Stimulated activated naive B cell treated with anti-CD40 and anti-IgM and Interleukin-4, amounts not matched to agents 10 μg/mL and 1 μg/mL and 100 μg/mL, for 72 hours (primary cell): ENCODE data around the gene PID1.
"Not testable (repeated sequence)": the region's sequence is repeated elsewhere in the genome, so short reads cannot be mapped to it uniquely, and the experiment has no call there.

ENCODE experiments used
- ATAC-seq, 2 donors: fragments of 150-1000 bp; cut with Tn5 transposase; replicated peaks; 2 replicates each; pipeline ENCODE4 v1.10.0; 2021; ENCODE audit warnings: moderate library complexity in 1 of 2
- DNase-seq: peaks from one replicate; pipeline ENCODE4 v3.0.0; 2021
- H3K27ac Mint-ChIP-seq: one replicate; pipeline ENCODE4 v1.8.0; 2022; ENCODE audit warnings: mild to moderate bottlenecking, mixed read lengths
- H3K27me3 Mint-ChIP-seq, 2 donors: one replicate each; pipeline ENCODE4 v1.8.0; 2022; ENCODE audit warnings: mixed read lengths in 2 of 2
- H3K36me3 Mint-ChIP-seq, 2 donors: one replicate each; pipeline ENCODE4 v1.8.0; 2022; ENCODE audit warnings: mixed read lengths in 2 of 2, mild to moderate bottlenecking in 1 of 2
- H3K4me1 Mint-ChIP-seq, 2 donors: one replicate each; pipeline ENCODE4 v1.8.0; 2022; ENCODE audit warnings: mixed read lengths in 2 of 2, mild to moderate bottlenecking in 1 of 2
- H3K4me3 Mint-ChIP-seq, 2 donors: one replicate each; pipeline ENCODE4 v1.8.0; 2022; ENCODE audit warnings: mild to moderate bottlenecking in 2 of 2, mixed read lengths in 2 of 2, moderate library complexity in 1 of 2
- H3K9me3 Mint-ChIP-seq, 2 donors: one replicate each; pipeline ENCODE4 v1.8.0; 2022; ENCODE audit warnings: mixed read lengths in 2 of 2, mild to moderate bottlenecking in 1 of 2

PID1 gene

GRCh38 chr2:229220254-229220653, 50.8 kb downstream of the PID1 start:
- no peak overlapping the region for H3K27ac Mint-ChIP-seq
- H3K36me3 Mint-ChIP-seq = no peaks in the 10 kb centered on the region
- H3K4me1 Mint-ChIP-seq = no peaks in the 10 kb centered on the region
- no peak overlapping the region for H3K4me3 Mint-ChIP-seq
- DNase-seq (no peak), ATAC-seq (no peak)
- peaks cover 7 to 15% of the 10 kb centered on the region in 2 donors for H3K9me3 Mint-ChIP-seq
- H3K27me3 Mint-ChIP-seq = peaks cover 0 to 8% of the 10 kb centered on the region in 2 donors

GRCh38 chr2:229218329-229218921, 52.7 kb downstream of the PID1 start:
- Mint-ChIP-seq H3K36me3 (no peaks in the 10 kb centered on the region), H3K4me1 (no peaks in the 10 kb centered on the region), H3K27ac (no peak overlapping the region), H3K4me3 (no peak overlapping the region), H3K9me3 (peaks cover 7 to 15% of the 10 kb centered on the region in 2 donors), H3K27me3 (peaks cover 0 to 8% of the 10 kb centered on the region in 2 donors)
- no peak for DNase-seq
- ATAC-seq = no peak

- Mint-ChIP-seq H3K9me3 (no peaks in the 10 kb centered on the region), H3K27me3 (peaks cover 0 to 2% of the 10 kb centered on the region in 2 donors), H3K4me3 (no peak overlapping the region), H3K4me1 (no peaks in the 10 kb centered on the region), H3K27ac (no peak overlapping the region), H3K36me3 (no peaks in the 10 kb centered on the region)
- ATAC-seq (no peak), DNase-seq (no peak)
These were observed 58.8 kb downstream of the PID1 start for GRCh38 chr2:229212241-229212640.

GRCh38 chr2:229210641-229211040, 60.4 kb downstream of the PID1 start:
- no peaks in the 10 kb centered on the region for H3K27me3 Mint-ChIP-seq
- H3K27ac Mint-ChIP-seq = no peak overlapping the region
- DNase-seq (no peak), ATAC-seq (no peak)
- no peaks in the 10 kb centered on the region for H3K36me3 Mint-ChIP-seq
- H3K4me1 Mint-ChIP-seq = no peaks in the 10 kb centered on the region
- no peak overlapping the region for H3K4me3 Mint-ChIP-seq
- H3K9me3 Mint-ChIP-seq = no peaks in the 10 kb centered on the region

GRCh38 chr2:229206548-229206947, 64.5 kb downstream of the PID1 start:
- no peaks in the 10 kb centered on the region for H3K36me3 Mint-ChIP-seq
- H3K27ac Mint-ChIP-seq = no peak overlapping the region
- no peaks in the 10 kb centered on the region for H3K27me3 Mint-ChIP-seq
- DNase-seq (no peak), ATAC-seq (no peak)
- no peaks in the 10 kb centered on the region for H3K4me1 Mint-ChIP-seq
- H3K9me3 Mint-ChIP-seq = peaks cover 0 to 6% of the 10 kb centered on the region in 2 donors
- H3K4me3 Mint-ChIP-seq = no peak overlapping the region

GRCh38 chr2:229205704-229206103, 65.4 kb downstream of the PID1 start:
- ATAC-seq = no peak
- H3K9me3 Mint-ChIP-seq = peaks cover 0 to 6% of the 10 kb centered on the region in 2 donors
- H3K27ac Mint-ChIP-seq = no peak overlapping the region
- no peaks in the 10 kb centered on the region for H3K4me1 Mint-ChIP-seq
- DNase-seq = no peak
- no peaks in the 10 kb centered on the region for H3K27me3 Mint-ChIP-seq
- H3K36me3 Mint-ChIP-seq = no peaks in the 10 kb centered on the region
- H3K4me3 Mint-ChIP-seq = no peak overlapping the region

- Mint-ChIP-seq H3K36me3 (no peaks in the 10 kb centered on the region), H3K4me3 (no peak overlapping the region), H3K4me1 (no peaks in the 10 kb centered on the region), H3K9me3 (peaks cover 0 to 6% of the 10 kb centered on the region in 2 donors), H3K27ac (no peak overlapping the region), H3K27me3 (no peaks in the 10 kb centered on the region)
- ATAC-seq (no peak), DNase-seq (no peak)
These were observed 68.4 kb downstream of the PID1 start for GRCh38 chr2:229202646-229203045.

GRCh38 chr2:229201521-229201920, 69.6 kb downstream of the PID1 start:
- ATAC-seq = no peak
- Mint-ChIP-seq H3K27ac (no peak overlapping the region), H3K27me3 (no peaks in the 10 kb centered on the region), H3K4me3 (no peak overlapping the region), H3K9me3 (peaks cover 0 to 6% of the 10 kb centered on the region in 2 donors), H3K4me1 (no peaks in the 10 kb centered on the region), H3K36me3 (no peaks in the 10 kb centered on the region)
- DNase-seq = no peak

- Mint-ChIP-seq H3K4me3 (no peak overlapping the region), H3K27me3 (no peaks in the 10 kb centered on the region), H3K36me3 (no peaks in the 10 kb centered on the region), H3K27ac (no peak overlapping the region), H3K9me3 (peaks cover 0 to 5% of the 10 kb centered on the region in 2 donors), H3K4me1 (no peaks in the 10 kb centered on the region)
- ATAC-seq = no peak
- no peak for DNase-seq
These were observed 71.8 kb downstream of the PID1 start for GRCh38 chr2:229199267-229199666.

GRCh38 chr2:229196448-229196847, 74.6 kb downstream of the PID1 start:
- no peaks in the 10 kb centered on the region for H3K4me1 Mint-ChIP-seq
- ATAC-seq (no peak), DNase-seq (no peak)
- H3K4me3 Mint-ChIP-seq = no peak overlapping the region
- no peaks in the 10 kb centered on the region for H3K27me3 Mint-ChIP-seq
- H3K36me3 Mint-ChIP-seq = no peaks in the 10 kb centered on the region
- H3K27ac Mint-ChIP-seq = no peak overlapping the region
- H3K9me3 Mint-ChIP-seq = no peaks in the 10 kb centered on the region

GRCh38 chr2:229195346-229195947, 75.6 kb downstream of the PID1 start:
- H3K9me3 Mint-ChIP-seq = no peaks in the 10 kb centered on the region
- ATAC-seq (no peak), DNase-seq (no peak)
- H3K36me3 Mint-ChIP-seq = no peaks in the 10 kb centered on the region
- no peak overlapping the region for H3K27ac Mint-ChIP-seq
- H3K4me3 Mint-ChIP-seq = no peak overlapping the region
- no peaks in the 10 kb centered on the region for H3K4me1 Mint-ChIP-seq
- H3K27me3 Mint-ChIP-seq = no peaks in the 10 kb centered on the region

- ATAC-seq = no peak
- Mint-ChIP-seq H3K36me3 (no peaks in the 10 kb centered on the region), H3K4me3 (no peak overlapping the region), H3K9me3 (no peaks in the 10 kb centered on the region), H3K4me1 (no peaks in the 10 kb centered on the region), H3K27me3 (no peaks in the 10 kb centered on the region), H3K27ac (no peak overlapping the region)
- DNase-seq = no peak
These were observed 77.8 kb downstream of the PID1 start for GRCh38 chr2:229193281-229193680.

GRCh38 chr2:229191413-229191812, 79.7 kb downstream of the PID1 start:
- H3K4me1 Mint-ChIP-seq = no peaks in the 10 kb centered on the region
- no peak overlapping the region for H3K4me3 Mint-ChIP-seq
- peaks cover 0 to 6% of the 10 kb centered on the region in 2 donors for H3K36me3 Mint-ChIP-seq
- no peaks in the 10 kb centered on the region for H3K27me3 Mint-ChIP-seq
- ATAC-seq (no peak), DNase-seq (no peak)
- no peak overlapping the region for H3K27ac Mint-ChIP-seq
- peaks cover 12 to 14% of the 10 kb centered on the region in 2 donors for H3K9me3 Mint-ChIP-seq

- not testable (repeated sequence) for DNase-seq, H3K27ac Mint-ChIP-seq, H3K4me1 Mint-ChIP-seq, H3K36me3 Mint-ChIP-seq, H3K4me3 Mint-ChIP-seq, H3K27me3 Mint-ChIP-seq, ATAC-seq
- H3K9me3 Mint-ChIP-seq = peaks cover 14% of the 10 kb centered on the region in 2 donors
These were observed 84.0 kb downstream of the PID1 start for GRCh38 chr2:229187123-229187522.

GRCh38 chr2:229181641-229182040, 89.4 kb downstream of the PID1 start:
- no peak overlapping the region for H3K27ac Mint-ChIP-seq
- no peaks in the 10 kb centered on the region for H3K36me3 Mint-ChIP-seq

More at GRCh38 chr2:229181641-229182040, 89.4 kb downstream of the PID1 start:
- Mint-ChIP-seq H3K27me3 (no peaks in the 10 kb centered on the region), H3K4me1 (no peaks in the 10 kb centered on the region), H3K4me3 (no peak overlapping the region), H3K9me3 (peaks cover 4 to 6% of the 10 kb centered on the region in 2 donors)
- ATAC-seq (no peak), DNase-seq (no peak)
